H1 (cell line): ENCODE results near the gene RALGAPB. TPM values are rescaled to one million over a fixed set of nuclear protein-coding genes. Genes with fewer than 3 reads are reported as not detected.

Source experiments
- RAD21 ChIP-seq, 2 experiments: IDR thresholded peaks in 1 of 2; conservative IDR thresholded peaks in 1 of 2; 2 replicates each; pipeline ENCODE4 v1.6.1; 2011; ENCODE audit warnings: low read depth in 2 of 2, low read length in 2 of 2, improper control_type of control experiment in 1 of 2, inconsistent platforms in 1 of 2, mild to moderate bottlenecking in 1 of 2, moderate library complexity in 1 of 2
- RNF2 ChIP-seq: fragments of 200-900, 300-1000 bp; sonication (generic); IDR thresholded peaks from 2 replicates; pipeline ENCODE4 v1.7.1; 2016; ENCODE audit warnings: borderline replicate concordance, low read depth, mild to moderate bottlenecking, antibody characterized with exemption, low read length; ENCODE audit not compliant: poor library complexity, severe bottlenecking; ENCODE audit errors: missing control alignments
- TEAD4 ChIP-seq: IDR thresholded peaks from 2 replicates; pipeline ENCODE4 v1.6.1; 2012; ENCODE audit warnings: low read depth, low read length, inconsistent platforms, mixed read lengths
- YY1 ChIP-seq: IDR thresholded peaks from 2 replicates; pipeline ENCODE4 v1.6.1; 2011; ENCODE audit warnings: low read depth, mild to moderate bottlenecking, low read length
- polyA plus RNA-seq, 7 experiments: library from polyadenylated mRNA; depleted of rRNA in 3 of 7; stranded (reverse) in 5 of 7; unstranded in 2 of 7; fragments of >200 nt in 5 of 7; fragments of 200-250 nt in 2 of 7; gene quantifications; 1 replicate in 5 of 7; 2 replicates in 1 of 7; 4 replicates in 1 of 7; pipeline versions ENCODE4 v1.2.1 to v1.2.3, GENCODE V29; 2011 to 2013; ENCODE audit warnings: missing spikeins in 2 of 7, mixed read lengths in 2 of 7
- total RNA-seq: library from RNA; stranded (reverse); fragmentation: NEBNext Ultra II Directional; extraction: Animal tissue kit (Norgen Biotek cat#: 25700); gene quantifications from 2 replicates; pipeline ENCODE4 v1.2.1, GENCODE V29; 2021

Gene RALGAPB
- total and polyA plus RNA-seq, 2 of the 8 experiments (the other 6 are each of a cell fraction or from before 2014, with no cell fraction given) = 10.6 to 35.1 TPM

DNA sequence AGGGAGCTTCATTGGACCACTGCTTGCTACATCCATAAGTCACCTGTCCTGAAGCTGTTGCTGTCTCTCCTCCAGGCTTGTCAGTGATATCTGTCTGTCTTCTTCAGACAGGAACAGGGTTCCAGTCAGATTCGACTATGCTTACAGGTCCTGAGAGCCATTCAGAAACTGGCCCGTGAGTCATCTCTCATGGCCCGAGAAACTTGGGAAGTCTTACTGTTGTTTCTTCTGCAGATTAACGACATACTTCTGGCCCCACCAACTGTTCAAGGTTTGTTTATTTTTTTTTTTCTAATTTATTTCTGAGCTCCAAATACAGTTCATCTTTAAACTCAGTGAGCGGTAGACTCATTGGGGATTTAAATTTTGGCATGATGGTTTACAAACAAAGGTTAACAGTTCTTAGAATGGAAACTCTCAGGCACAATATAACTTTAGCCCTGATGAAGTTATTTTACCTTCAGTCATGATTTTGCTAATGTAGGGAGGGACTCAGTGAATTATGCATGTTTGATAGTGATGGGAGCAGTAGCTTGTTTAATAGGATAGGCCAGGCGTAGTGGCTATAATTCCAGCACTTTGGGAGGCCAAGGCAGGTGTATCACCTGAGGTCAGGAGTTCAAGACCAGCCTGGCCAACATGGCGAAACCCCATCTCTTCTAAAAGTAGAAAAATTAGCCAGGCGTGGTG, 24.7 kb downstream of the RALGAPB start (continued):
- TF ChIP-seq RAD21 (IDR thresholded peaks at IDR 0.05 in 1 of 2, conservative IDR thresholded peaks at IDR 0.05 in 1 of 2; ENCODE audit: low read depth in 2 of 2, low read length in 2 of 2) = no peak
- no peak for TF ChIP-seq RNF2
- no peak for TF ChIP-seq TEAD4
- TF ChIP-seq YY1 = no peak
